ENCODE results near the gene LUZP1. TPM values are rescaled to one million over a fixed set of nuclear protein-coding genes. Genes with fewer than 3 reads are reported as not detected.

Gene LUZP1
- total and polyA plus RNA-seq, 2 experiments from 2014 or later: 23.3 to 27.6 TPM

GRCh38 chr1:23108918-23109533, 59.6 kb downstream of the LUZP1 start:
- WGBS (ENCODE audit: low lambda C conversion rate, missing lambda C conversion rate): 72% methylated on average over 4 of the region's 4 CpGs
- no peak overlapping the region for H3K27ac ChIP-seq
- no peak for DNase-seq (ENCODE audit: low spot score)
- H3K4me2 ChIP-seq: no peak overlapping the region
- H3K27me3 ChIP-seq: no peaks in the 10 kb centered on the region
- no peaks in the 10 kb centered on the region for H3K36me3 ChIP-seq (replicated peaks; ENCODE audit: insufficient read depth, low read depth)
- no peak overlapping the region for H3K4me3 ChIP-seq
- H3K4me1 ChIP-seq (ENCODE audit: insufficient read depth): peaks cover 3% of the 10 kb centered on the region
- no peaks in the 10 kb centered on the region for H3K9me3 ChIP-seq (ENCODE audit: low read depth)
- peaks cover 45% of the 10 kb centered on the region for H4K20me1 ChIP-seq (ENCODE audit: insufficient read depth, poor library complexity, severe bottlenecking)
- no peak overlapping the region for H2AFZ ChIP-seq
- TF ChIP-seq EZH2 (IDR thresholded peaks at IDR 0.05; ENCODE audit: borderline replicate concordance): no peak
- TF ChIP-seq EZH2phosphoT487 (IDR thresholded peaks at IDR 0.05; ENCODE audit: low read depth, severe bottlenecking, unreplicated experiment): no peak
- no peak for TF ChIP-seq CTCF (IDR thresholded peaks at IDR 0.05; ENCODE audit: poor library complexity)
- H3K9me2 ChIP-seq (replicated peaks; ENCODE audit: insufficient read depth): no peaks in the 10 kb centered on the region
- peaks cover 69% of the 10 kb centered on the region for H3K79me2 ChIP-seq

- H3K4me1 ChIP-seq (ENCODE audit: insufficient read depth): peaks cover 33% of the 10 kb centered on the region
- no peaks in the 10 kb centered on the region for H3K27me3 ChIP-seq
- no peak for TF ChIP-seq CTCF (IDR thresholded peaks at IDR 0.05; ENCODE audit: poor library complexity)
- no peak for TF ChIP-seq EZH2phosphoT487 (IDR thresholded peaks at IDR 0.05; ENCODE audit: low read depth, severe bottlenecking, unreplicated experiment)
- no peak for TF ChIP-seq EZH2 (IDR thresholded peaks at IDR 0.05; ENCODE audit: borderline replicate concordance)
- no peaks in the 10 kb centered on the region for H3K36me3 ChIP-seq (replicated peaks; ENCODE audit: insufficient read depth, low read depth)
- H3K79me2 ChIP-seq: peaks cover 19% of the 10 kb centered on the region
- peaks cover 12% of the 10 kb centered on the region for H4K20me1 ChIP-seq (ENCODE audit: insufficient read depth, poor library complexity, severe bottlenecking)
- no peak overlapping the region for H3K4me3 ChIP-seq
- no peaks in the 10 kb centered on the region for H3K9me3 ChIP-seq (ENCODE audit: low read depth)
- no peak overlapping the region for H2AFZ ChIP-seq
- no peaks in the 10 kb centered on the region for H3K9me2 ChIP-seq (replicated peaks; ENCODE audit: insufficient read depth)
- DNase-seq (ENCODE audit: low spot score): no peak
- H3K4me2 ChIP-seq: no peak overlapping the region
- H3K27ac ChIP-seq: peak overlapping the region; percentile 20
- WGBS (ENCODE audit: low lambda C conversion rate, missing lambda C conversion rate): 73% methylated on average over 10 of the region's 10 CpGs
These were observed 65.4 kb downstream of the LUZP1 start for GRCh38 chr1:23103001-23103889.

GRCh38 chr1:23102289-23102688, 66.4 kb downstream of the LUZP1 start:
- TF ChIP-seq CTCF (IDR thresholded peaks at IDR 0.05; ENCODE audit: poor library complexity) (no peak), EZH2 (IDR thresholded peaks at IDR 0.05; ENCODE audit: borderline replicate concordance) (no peak), EZH2phosphoT487 (IDR thresholded peaks at IDR 0.05; ENCODE audit: low read depth, severe bottlenecking, unreplicated experiment) (no peak)
- peaks cover 16% of the 10 kb centered on the region for H3K79me2 ChIP-seq
- H3K9me2 ChIP-seq (replicated peaks; ENCODE audit: insufficient read depth): no peaks in the 10 kb centered on the region
- H3K4me3 ChIP-seq: no peak overlapping the region
- peaks cover 33% of the 10 kb centered on the region for H3K4me1 ChIP-seq (ENCODE audit: insufficient read depth)
- no peak overlapping the region for H2AFZ ChIP-seq
- no peaks in the 10 kb centered on the region for H3K27me3 ChIP-seq
- DNase-seq (ENCODE audit: low spot score): no peak
- no peak overlapping the region for H3K27ac ChIP-seq
- WGBS (ENCODE audit: low lambda C conversion rate, missing lambda C conversion rate): 31% methylated on average over 1 of the region's 1 CpG
- peaks cover 12% of the 10 kb centered on the region for H4K20me1 ChIP-seq (ENCODE audit: insufficient read depth, poor library complexity, severe bottlenecking)
- no peaks in the 10 kb centered on the region for H3K9me3 ChIP-seq (ENCODE audit: low read depth)
- H3K4me2 ChIP-seq: no peak overlapping the region
- H3K36me3 ChIP-seq (replicated peaks; ENCODE audit: insufficient read depth, low read depth): no peaks in the 10 kb centered on the region
